Activated CD4-positive, alpha-beta T cell treated with anti-CD3 and anti-CD28 coated beads, Interleukin-10, Interleukin-2, amounts not matched to agents 100 ng/mL and 50 ng/mL, durations not matched to agents 16 hours and 8 hours (primary cell): ENCODE measurements around the gene VEGFD.

ENCODE experiments used
- DNase-seq: peaks from one replicate; pipeline ENCODE4 v3.0.0-alpha.2; 2020

The VEGFD gene

GRCh38 chrX:15384304-15384703 lies at the start of gene VEGFD:
Gene VEGFD, minus strand, starts transcription at chrX:15384413. Its CDS starts 467 bp downstream, at chrX:15383946.
- DNase-seq, result no peak

- DNase-seq, result no peak
Measured at GRCh38 chrX:15430584-15430983, 46.4 kb upstream of the VEGFD start.

- DNase-seq, result no peak
Measured at GRCh38 chrX:15430076-15430475, 45.9 kb upstream of the VEGFD start.

GRCh38 chrX:15425024-15425423 lies 40.8 kb upstream of the VEGFD start:
- no peak for DNase-seq

GRCh38 chrX:15418707-15419181 lies 34.5 kb upstream of the VEGFD start:
- DNase-seq, result no peak

- DNase-seq, result no peak
Measured at GRCh38 chrX:15418041-15418706, 34.0 kb upstream of the VEGFD start.

GRCh38 chrX:15416133-15416993 lies 32.1 kb upstream of the VEGFD start:
- no peak for DNase-seq

GRCh38 chrX:15413101-15413500 lies 28.9 kb upstream of the VEGFD start:
- no peak for DNase-seq

- DNase-seq, result no peak
Measured at GRCh38 chrX:15410947-15411346, 26.7 kb upstream of the VEGFD start.

GRCh38 chrX:15410430-15410829 lies 26.2 kb upstream of the VEGFD start:
- DNase-seq, result no peak

GRCh38 chrX:15405846-15406245 lies 21.6 kb upstream of the VEGFD start:
- no peak for DNase-seq

GRCh38 chrX:15404401-15405096 lies 20.3 kb upstream of the VEGFD start:
- DNase-seq, result no peak

- no peak for DNase-seq
Measured at GRCh38 chrX:15401378-15401777, 17.2 kb upstream of the VEGFD start.

- DNase-seq, result no peak
Measured at GRCh38 chrX:15399962-15400391, 15.8 kb upstream of the VEGFD start.

GRCh38 chrX:15398874-15399273 lies 14.7 kb upstream of the VEGFD start:
- no peak for DNase-seq

GRCh38 chrX:15395789-15396188 lies 11.6 kb upstream of the VEGFD start:
- no peak for DNase-seq

GRCh38 chrX:15391850-15392249 lies 7.6 kb upstream of the VEGFD start:
- DNase-seq, result no peak

GRCh38 chrX:15382813-15383212 lies 1.4 kb downstream of the VEGFD start:
- no peak for DNase-seq

GRCh38 chrX:15376956-15377355 lies 7.3 kb downstream of the VEGFD start:
- no peak for DNase-seq

- no peak for DNase-seq
Measured at GRCh38 chrX:15373976-15374375, 10.2 kb downstream of the VEGFD start.

GRCh38 chrX:15366506-15367352 lies 17.5 kb downstream of the VEGFD start:
- no peak for DNase-seq

- no peak for DNase-seq
Measured at GRCh38 chrX:15359701-15360100, 24.5 kb downstream of the VEGFD start.

- no peak for DNase-seq
Measured at GRCh38 chrX:15358533-15358932, 25.7 kb downstream of the VEGFD start.
